Measurements from ENCODE around the gene TNFRSF1A.

Gene TNFRSF1A

DNA sequence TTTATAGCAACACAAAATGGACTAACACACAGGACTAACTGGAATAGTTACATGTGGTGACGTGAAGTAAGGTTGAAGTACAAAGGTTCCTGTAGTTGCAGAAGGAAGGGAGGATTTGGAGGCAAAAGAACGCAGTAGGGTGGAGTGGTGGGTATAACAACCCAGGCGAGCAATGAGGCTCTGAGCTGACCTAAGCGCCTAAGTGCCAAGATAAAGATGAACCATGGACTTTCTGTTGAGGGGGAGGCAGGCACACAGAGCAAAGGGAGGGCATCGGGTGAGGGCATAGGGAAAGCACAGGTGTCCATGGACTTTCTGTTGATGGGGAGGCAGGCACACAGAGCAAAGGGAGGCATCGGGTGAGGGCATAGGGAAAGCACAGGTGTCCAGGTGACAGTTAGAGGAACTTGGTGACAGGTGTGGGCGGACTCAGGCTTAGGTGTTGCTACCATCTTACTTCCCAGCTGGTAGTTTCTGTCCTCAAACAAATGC is 18.2 kb upstream of the TNFRSF1A start:
- no peak overlapping the region for H3K23ac ChIP-seq (ENCODE audit: low read length)
- H3K18ac ChIP-seq (ENCODE audit: low read length) = no peak overlapping the region
- H3K4me3 ChIP-seq (ENCODE audit: low read depth, low read length) = peak overlapping the region; percentile 54
- peaks cover 2 to 6% of the 10 kb centered on the region in 2 experiments for H3K4me1 ChIP-seq (ENCODE audit: control insufficient read depth in 1 of 2, insufficient read depth in 2 of 2, low read length in 2 of 2)
- no peaks in the 10 kb centered on the region for H3K36me3 ChIP-seq (ENCODE audit: control insufficient read depth in 1 of 2, insufficient read depth in 2 of 2, low read length in 2 of 2)
- no peak overlapping the region for H4K12ac ChIP-seq (ENCODE audit: low read depth, low read length)
- H3K79me1 ChIP-seq (ENCODE audit: low read length) = peaks cover 7% of the 10 kb centered on the region
- H3K14ac ChIP-seq (ENCODE audit: low read length) = no peak overlapping the region
- peaks cover 5% of the 10 kb centered on the region for H3K79me2 ChIP-seq (ENCODE audit: control insufficient read depth, insufficient read depth, low read length, poor library complexity)
- H2BK120ac ChIP-seq (ENCODE audit: insufficient read depth, low read length, poor library complexity) = no peak overlapping the region
- no peaks in the 10 kb centered on the region for H3K27me3 ChIP-seq (ENCODE audit: insufficient read depth, low read length)
- WGBS (ENCODE audit: extremely low coverage, insufficient coverage, insufficient read length) = no CpG with 5 or more reads among the region's 7 CpGs
- H3K4ac ChIP-seq (ENCODE audit: low read depth, low read length) = no peak overlapping the region
- no peak overlapping the region for H2AK5ac ChIP-seq (ENCODE audit: low read length)
- H3K27ac ChIP-seq (ENCODE audit: low read depth, low read length) = no peak overlapping the region
- H2BK12ac ChIP-seq (ENCODE audit: low read length) = no peak overlapping the region
- H4K91ac ChIP-seq (ENCODE audit: low read depth, low read length) = no peak overlapping the region
- no peak overlapping the region for H4K8ac ChIP-seq (ENCODE audit: low read depth, low read length)
- no peaks in the 10 kb centered on the region for H3K9me3 ChIP-seq (ENCODE audit: insufficient read depth, low read depth, low read length)
- H2BK5ac ChIP-seq (ENCODE audit: low read depth, low read length, poor library complexity) = no peak overlapping the region
- no peak overlapping the region for H3K9ac ChIP-seq (ENCODE audit: low read length)
- DNase-seq = no peak
- no peak overlapping the region for H2AFZ ChIP-seq (ENCODE audit: insufficient read depth, low read length, poor library complexity)
- H3K4me2 ChIP-seq (ENCODE audit: low read length) = no peak overlapping the region

DNA sequence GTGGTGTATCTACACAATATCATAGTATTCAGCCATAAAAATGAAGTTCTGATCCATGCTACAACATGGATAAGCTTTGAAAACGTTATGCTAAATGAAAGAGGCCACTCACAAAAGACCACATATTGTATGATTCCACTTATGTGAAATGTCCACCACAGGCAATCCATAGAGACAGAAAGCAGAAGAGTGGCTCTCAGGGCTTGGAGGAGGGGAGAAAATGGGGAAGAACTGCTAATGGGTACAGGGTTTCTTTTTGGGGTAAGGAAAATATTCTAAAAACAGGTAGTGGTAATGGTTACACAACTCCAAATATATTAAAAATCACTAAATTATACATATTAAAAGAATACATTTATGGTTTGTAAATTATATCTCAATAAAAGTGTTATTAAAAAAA is 17.0 kb upstream of the TNFRSF1A start:
- no peaks in the 10 kb centered on the region for H3K27me3 ChIP-seq (ENCODE audit: insufficient read depth, low read length)
- H2BK5ac ChIP-seq (ENCODE audit: low read depth, low read length, poor library complexity) = no peak overlapping the region
- no peak overlapping the region for H4K12ac ChIP-seq (ENCODE audit: low read depth, low read length)
- no peak overlapping the region for H4K8ac ChIP-seq (ENCODE audit: low read depth, low read length)
- no peak overlapping the region for H3K9ac ChIP-seq (ENCODE audit: low read length)
- H3K27ac ChIP-seq (ENCODE audit: low read depth, low read length) = no peak overlapping the region
- H3K36me3 ChIP-seq (ENCODE audit: control insufficient read depth in 1 of 2, insufficient read depth in 2 of 2, low read length in 2 of 2) = no peaks in the 10 kb centered on the region
- no peak overlapping the region for H2AFZ ChIP-seq (ENCODE audit: insufficient read depth, low read length, poor library complexity)
- no peak overlapping the region for H4K91ac ChIP-seq (ENCODE audit: low read depth, low read length)
- peaks cover 2 to 5% of the 10 kb centered on the region in 2 experiments for H3K4me1 ChIP-seq (ENCODE audit: control insufficient read depth in 1 of 2, insufficient read depth in 2 of 2, low read length in 2 of 2)
- H3K79me1 ChIP-seq (ENCODE audit: low read length) = peaks cover 6% of the 10 kb centered on the region
- WGBS (ENCODE audit: extremely low coverage, insufficient coverage, insufficient read length) = no CpG with 5 or more reads among the region's 1 CpG
- H3K14ac ChIP-seq (ENCODE audit: low read length) = no peak overlapping the region
- no peak for DNase-seq
- no peak overlapping the region for H2AK5ac ChIP-seq (ENCODE audit: low read length)
- H3K4ac ChIP-seq (ENCODE audit: low read depth, low read length) = no peak overlapping the region
- no peak overlapping the region for H3K4me2 ChIP-seq (ENCODE audit: low read length)
- H3K23ac ChIP-seq (ENCODE audit: low read length) = no peak overlapping the region
- no peak overlapping the region for H3K4me3 ChIP-seq (ENCODE audit: low read depth, low read length)
- H3K79me2 ChIP-seq (ENCODE audit: control insufficient read depth, insufficient read depth, low read length, poor library complexity) = peaks cover 5% of the 10 kb centered on the region
- no peaks in the 10 kb centered on the region for H3K9me3 ChIP-seq (ENCODE audit: insufficient read depth, low read depth, low read length)
- no peak overlapping the region for H2BK12ac ChIP-seq (ENCODE audit: low read length)
- no peak overlapping the region for H3K18ac ChIP-seq (ENCODE audit: low read length)
- no peak overlapping the region for H2BK120ac ChIP-seq (ENCODE audit: insufficient read depth, low read length, poor library complexity)

DNA sequence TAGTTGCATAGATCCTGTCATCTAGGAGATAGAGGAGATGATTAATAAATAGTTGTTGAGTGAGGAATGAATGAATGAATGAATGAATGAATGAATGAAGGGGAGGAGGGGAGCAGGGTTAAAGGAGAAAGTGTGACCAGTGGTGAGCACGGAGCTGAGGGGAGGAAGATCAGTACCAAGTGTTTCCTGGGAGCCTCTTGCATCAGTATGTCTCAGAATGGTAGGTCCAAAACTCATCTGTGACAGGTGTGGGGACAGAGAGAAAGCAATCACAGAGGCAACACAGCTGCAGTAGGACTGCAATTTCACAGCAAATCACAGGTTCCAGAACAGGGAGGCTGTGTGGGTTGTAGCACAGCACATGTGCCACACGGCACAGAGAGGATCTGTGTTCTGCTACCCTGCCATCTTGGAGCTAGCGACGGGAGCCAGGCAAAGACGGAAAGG is 14.5 kb upstream of the TNFRSF1A start:
- Histone ChIP-seq H3K9me3 (ENCODE audit: insufficient read depth, low read depth, low read length) (no peaks in the 10 kb centered on the region), H2AFZ (ENCODE audit: insufficient read depth, low read length, poor library complexity) (no peak overlapping the region), H3K4ac (ENCODE audit: low read depth, low read length) (no peak overlapping the region), H3K4me2 (ENCODE audit: low read length) (no peak overlapping the region), H3K36me3 (ENCODE audit: control insufficient read depth in 1 of 2, insufficient read depth in 2 of 2, low read length in 2 of 2) (no peaks in the 10 kb centered on the region), H4K8ac (ENCODE audit: low read depth, low read length) (no peak overlapping the region), H3K14ac (ENCODE audit: low read length) (no peak overlapping the region), H4K12ac (ENCODE audit: low read depth, low read length) (no peak overlapping the region), H3K4me3 (ENCODE audit: low read depth, low read length) (no peak overlapping the region), H3K4me1 (ENCODE audit: control insufficient read depth in 1 of 2, insufficient read depth in 2 of 2, low read length in 2 of 2) (no peaks in the 10 kb centered on the region), H2BK12ac (ENCODE audit: low read length) (no peak overlapping the region), H3K27me3 (ENCODE audit: insufficient read depth, low read length) (no peaks in the 10 kb centered on the region), H3K79me1 (ENCODE audit: low read length) (no peaks in the 10 kb centered on the region), H2AK5ac (ENCODE audit: low read length) (no peak overlapping the region), H3K23ac (ENCODE audit: low read length) (no peak overlapping the region), H3K79me2 (ENCODE audit: control insufficient read depth, insufficient read depth, low read length, poor library complexity) (no peaks in the 10 kb centered on the region), H2BK120ac (ENCODE audit: insufficient read depth, low read length, poor library complexity) (no peak overlapping the region), H3K18ac (ENCODE audit: low read length) (no peak overlapping the region), H3K27ac (ENCODE audit: low read depth, low read length) (no peak overlapping the region), H2BK5ac (ENCODE audit: low read depth, low read length, poor library complexity) (no peak overlapping the region), H3K9ac (ENCODE audit: low read length) (no peak overlapping the region), H4K91ac (ENCODE audit: low read depth, low read length) (no peak overlapping the region)
- WGBS (ENCODE audit: extremely low coverage, insufficient coverage, insufficient read length) = no CpG with 5 or more reads among the region's 5 CpGs
- DNase-seq = no peak

DNA sequence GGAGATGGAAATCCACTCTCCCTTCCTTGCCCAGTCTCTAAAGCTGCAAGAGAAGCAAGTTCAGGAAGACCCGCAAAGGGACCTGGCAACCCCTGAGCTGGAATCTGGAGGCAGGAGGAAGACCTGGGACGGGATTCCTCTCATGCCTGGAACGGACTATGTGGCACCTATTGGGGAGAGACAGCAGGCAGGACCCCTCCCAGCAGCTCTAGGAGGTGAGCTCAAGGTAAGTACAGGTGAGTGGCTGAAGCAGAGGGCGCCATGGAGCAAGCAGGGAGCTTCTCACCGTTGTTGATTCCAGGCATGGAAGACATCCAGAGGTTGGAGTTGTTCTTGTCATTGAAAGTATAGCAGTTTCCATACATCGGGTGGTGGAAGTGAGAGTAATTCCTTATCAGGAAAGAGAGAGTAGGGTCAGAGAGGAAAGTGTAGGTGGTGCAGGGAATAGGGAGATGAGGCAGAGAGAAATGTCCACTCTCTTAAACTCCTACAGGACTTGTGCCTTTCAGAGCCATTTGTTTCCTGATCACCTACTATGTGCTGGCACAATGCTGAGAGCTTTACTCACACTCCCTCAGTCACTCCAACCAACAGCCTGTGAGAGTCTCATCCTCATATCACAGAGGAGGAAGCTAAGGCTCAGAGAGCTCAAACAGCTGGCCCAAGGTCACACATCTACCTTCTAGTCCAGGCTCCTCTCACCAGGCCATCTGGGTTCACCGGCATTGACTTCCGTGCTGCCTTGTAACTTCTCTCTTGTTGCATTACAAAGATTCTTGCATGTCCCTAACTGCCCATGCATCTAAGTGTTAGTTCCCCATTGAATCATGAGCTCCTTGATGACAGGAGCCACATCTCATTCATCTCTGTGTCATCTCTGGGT is 13.9 kb upstream of the TNFRSF1A start:
- Histone ChIP-seq H3K18ac (ENCODE audit: low read length) (no peak overlapping the region), H3K27me3 (ENCODE audit: insufficient read depth, low read length) (no peaks in the 10 kb centered on the region), H3K9me3 (ENCODE audit: insufficient read depth, low read depth, low read length) (no peaks in the 10 kb centered on the region), H2AK5ac (ENCODE audit: low read length) (no peak overlapping the region), H4K8ac (ENCODE audit: low read depth, low read length) (no peak overlapping the region), H2BK5ac (ENCODE audit: low read depth, low read length, poor library complexity) (no peak overlapping the region), H3K79me1 (ENCODE audit: low read length) (no peaks in the 10 kb centered on the region), H2AFZ (ENCODE audit: insufficient read depth, low read length, poor library complexity) (no peak overlapping the region), H4K91ac (ENCODE audit: low read depth, low read length) (no peak overlapping the region), H3K79me2 (ENCODE audit: control insufficient read depth, insufficient read depth, low read length, poor library complexity) (no peaks in the 10 kb centered on the region), H3K4me2 (ENCODE audit: low read length) (no peak overlapping the region), H3K4me1 (ENCODE audit: control insufficient read depth in 1 of 2, insufficient read depth in 2 of 2, low read length in 2 of 2) (no peaks in the 10 kb centered on the region), H3K36me3 (ENCODE audit: control insufficient read depth in 1 of 2, insufficient read depth in 2 of 2, low read length in 2 of 2) (no peaks in the 10 kb centered on the region), H3K4me3 (ENCODE audit: low read depth, low read length) (no peak overlapping the region), H2BK12ac (ENCODE audit: low read length) (no peak overlapping the region), H3K14ac (ENCODE audit: low read length) (no peak overlapping the region), H3K27ac (ENCODE audit: low read depth, low read length) (no peak overlapping the region), H2BK120ac (ENCODE audit: insufficient read depth, low read length, poor library complexity) (no peak overlapping the region), H4K12ac (ENCODE audit: low read depth, low read length) (no peak overlapping the region), H3K23ac (ENCODE audit: low read length) (no peak overlapping the region), H3K9ac (ENCODE audit: low read length) (no peak overlapping the region), H3K4ac (ENCODE audit: low read depth, low read length) (no peak overlapping the region)
- no peak for DNase-seq
- WGBS (ENCODE audit: extremely low coverage, insufficient coverage, insufficient read length) = no CpG with 5 or more reads among the region's 8 CpGs
